ENCODE measurements around the gene PRR35.
A peak's percentile ranks its signal among the peaks of the same experiment; 100 is the strongest.
"Not testable (repeated sequence)": the region's sequence is repeated elsewhere in the genome, so short reads cannot be mapped to it uniquely, and the experiment has no call there.

The PRR35 gene

GRCh38 chr16:582614-583331 lies 22.6 kb downstream of the PRR35 start:
- DNase-seq, result no peak

DNA sequence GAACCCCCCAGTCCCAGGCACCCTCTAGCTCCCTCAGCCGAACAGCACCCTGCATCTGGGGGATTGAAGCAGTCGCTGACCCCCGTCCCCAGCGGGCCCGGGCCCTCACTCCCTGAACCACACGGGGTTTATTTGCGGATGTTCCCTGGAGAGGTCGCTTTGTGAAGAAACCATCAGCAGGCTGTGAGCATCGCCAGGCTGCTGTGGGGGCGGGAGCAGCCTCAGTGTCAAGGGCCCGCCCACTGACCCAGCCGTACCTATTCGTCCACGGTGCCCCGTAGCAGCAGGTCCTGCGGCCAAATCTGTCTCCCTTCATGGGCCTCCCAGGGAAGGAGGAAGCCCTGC lies 23.2 kb downstream of the PRR35 start:
- no peak for DNase-seq

DNA sequence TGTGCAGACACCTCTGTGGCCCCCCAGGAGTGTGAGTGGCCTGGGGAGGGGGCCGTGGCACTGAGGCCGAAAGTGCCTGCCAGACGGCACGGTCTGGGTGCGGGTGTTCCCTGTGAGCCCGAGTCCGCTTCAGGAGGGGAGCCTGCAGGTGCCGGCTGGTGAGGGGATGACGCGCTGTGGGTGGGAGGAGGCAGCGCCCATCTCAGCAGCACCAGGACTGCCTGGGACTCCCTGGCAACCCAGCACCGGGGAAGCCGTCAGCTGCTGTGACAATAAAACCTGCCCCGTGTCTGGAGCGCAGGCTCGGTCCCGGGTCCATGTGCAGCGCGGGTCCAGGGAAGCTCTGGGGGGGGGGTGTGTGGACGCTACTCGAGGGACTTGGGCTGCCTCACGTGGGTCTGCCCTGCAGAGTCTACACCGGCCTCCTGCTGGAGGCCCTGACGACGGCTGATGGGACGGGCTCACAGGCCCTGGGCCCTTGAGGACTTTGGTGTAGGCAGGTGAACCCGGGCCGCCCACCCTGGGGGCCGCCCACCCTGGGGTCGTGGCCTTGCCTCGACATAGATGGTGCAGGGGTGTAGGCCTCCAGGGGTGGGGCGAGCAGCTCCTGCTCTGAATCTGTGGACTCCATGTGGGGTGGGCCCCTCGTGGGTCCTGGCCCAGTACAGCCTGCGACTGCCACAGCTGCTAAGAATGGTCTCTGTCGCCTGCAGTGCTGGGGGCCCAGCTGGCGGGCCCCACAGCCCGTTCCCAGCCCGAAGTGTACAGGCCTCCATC lies 23.8 kb downstream of the PRR35 start:
- no peak for DNase-seq

- no peak for DNase-seq
Observed at GRCh38 chr16:585351-585750, 25.2 kb downstream of the PRR35 start.

DNA sequence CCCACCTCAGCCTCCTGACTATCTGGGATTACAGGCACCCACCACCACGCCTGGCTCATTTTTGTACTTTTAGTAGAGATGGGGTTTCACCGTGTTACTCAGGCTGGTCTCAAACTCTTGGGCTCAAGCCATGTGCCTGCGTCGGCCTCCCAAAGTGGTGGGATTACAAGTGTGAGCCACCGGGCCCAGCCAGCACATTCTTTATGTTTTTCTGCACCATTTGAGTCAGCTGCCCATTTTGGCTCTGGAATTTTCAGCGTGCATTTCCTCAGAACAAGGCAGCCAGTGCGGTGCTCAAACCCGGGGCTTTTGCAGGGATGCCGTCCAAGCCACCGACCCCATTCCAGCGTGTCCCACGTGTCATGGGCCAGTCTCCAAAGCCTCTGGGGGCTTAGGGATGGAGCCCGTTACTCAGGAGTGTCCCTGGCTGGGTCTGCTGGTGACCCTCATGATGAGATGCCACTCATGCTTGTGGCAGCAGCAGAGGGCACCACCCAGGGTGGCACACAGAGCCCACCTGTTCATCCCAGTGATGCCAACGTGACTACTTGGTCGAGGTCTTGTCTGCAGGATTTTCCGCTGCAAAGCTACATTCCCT lies 26.0 kb downstream of the PRR35 start:
- DNase-seq, result no peak

- DNase-seq, result no peak
Observed at GRCh38 chr16:586645-587590, 26.7 kb downstream of the PRR35 start.

DNA sequence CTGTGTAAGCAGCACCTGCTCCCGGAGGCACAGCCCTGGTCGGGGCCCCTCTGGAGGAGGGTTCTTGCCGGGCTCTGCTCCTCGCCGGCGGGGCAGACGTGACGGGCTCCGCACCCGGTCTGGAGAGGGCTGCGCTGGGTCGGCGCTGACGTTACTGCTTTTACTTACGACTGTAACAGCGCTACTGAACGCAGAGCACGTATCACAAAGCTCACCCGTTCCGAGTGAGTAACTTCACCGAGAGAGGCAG lies 28.4 kb downstream of the PRR35 start:
- peak; percentile 45 for DNase-seq

DNA sequence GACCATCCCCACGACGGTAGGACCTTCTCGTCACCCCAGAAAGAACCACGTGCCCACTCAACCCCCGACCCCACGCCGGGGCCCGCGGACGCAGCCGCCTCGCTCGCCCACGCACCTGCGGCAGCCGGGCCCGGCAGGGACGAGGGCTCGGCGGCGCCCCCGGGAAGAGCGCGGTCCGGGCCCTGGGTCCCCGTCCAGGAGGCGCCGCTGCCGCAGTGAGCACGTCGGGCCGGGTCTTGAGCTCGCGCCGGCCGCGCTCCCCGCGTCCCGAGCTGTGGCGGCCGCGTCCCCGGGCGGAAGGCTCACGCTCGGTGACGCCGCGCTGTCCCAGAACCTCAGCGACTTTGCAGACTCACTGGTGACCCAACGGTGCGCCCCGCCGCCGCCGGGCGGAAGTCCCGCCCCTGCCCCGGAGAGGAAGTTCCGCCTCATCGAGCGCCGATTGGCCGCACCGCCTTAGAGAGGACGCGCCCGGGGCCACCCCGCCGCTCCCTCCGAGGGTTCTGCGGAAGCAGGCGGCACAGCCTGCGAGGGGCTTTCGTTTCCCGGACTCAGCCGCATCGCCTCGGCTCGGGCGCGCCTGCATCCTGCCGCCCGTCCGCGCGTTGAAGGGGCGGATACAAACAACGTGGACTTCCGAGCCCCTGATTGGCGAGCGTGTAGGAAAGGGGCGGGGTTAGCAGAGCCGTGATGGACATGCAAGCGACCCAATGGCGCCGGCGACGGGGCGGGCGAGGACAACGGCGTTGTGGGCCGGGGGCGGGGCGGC lies 28.9 kb downstream of the PRR35 start:
- peak; percentile 97 for DNase-seq

GRCh38 chr16:589658-590187 lies 29.5 kb downstream of the PRR35 start, which contains the start of gene RAB40C:
TSS of gene RAB40C (plus strand) at chr16:590066. CDS start at chr16:590292, 226 bp downstream.
- peak; percentile 99 for DNase-seq

DNA sequence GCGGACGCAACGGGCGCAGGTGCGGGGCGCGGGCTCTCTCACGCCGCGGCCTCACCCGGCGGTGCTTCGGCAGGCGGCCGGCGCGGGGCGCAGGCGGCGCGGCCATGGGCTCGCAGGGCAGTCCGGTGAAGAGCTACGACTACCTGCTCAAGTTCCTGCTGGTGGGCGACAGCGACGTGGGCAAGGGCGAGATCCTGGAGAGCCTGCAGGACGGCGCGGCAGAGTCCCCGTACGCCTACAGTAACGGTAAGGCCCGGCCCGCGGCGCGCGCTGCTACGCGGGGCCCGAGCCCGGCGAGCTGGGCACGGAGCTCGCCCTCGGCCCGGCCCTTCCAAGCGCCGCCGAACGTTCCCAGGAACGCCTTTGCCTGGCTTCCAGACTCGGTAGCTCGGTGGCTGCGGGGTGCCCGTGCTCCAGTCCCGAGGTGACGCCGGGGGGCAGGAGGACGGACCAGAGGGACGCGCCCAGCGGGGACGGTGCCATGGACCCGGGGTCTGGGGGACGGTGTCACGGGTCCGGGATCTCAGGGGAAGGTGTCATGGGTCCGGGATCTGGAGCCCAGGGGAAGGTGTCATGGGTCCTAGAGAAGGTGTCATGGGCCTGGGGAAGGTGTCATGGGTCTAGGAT lies 30.1 kb downstream of the PRR35 start:
- no peak for DNase-seq

DNA sequence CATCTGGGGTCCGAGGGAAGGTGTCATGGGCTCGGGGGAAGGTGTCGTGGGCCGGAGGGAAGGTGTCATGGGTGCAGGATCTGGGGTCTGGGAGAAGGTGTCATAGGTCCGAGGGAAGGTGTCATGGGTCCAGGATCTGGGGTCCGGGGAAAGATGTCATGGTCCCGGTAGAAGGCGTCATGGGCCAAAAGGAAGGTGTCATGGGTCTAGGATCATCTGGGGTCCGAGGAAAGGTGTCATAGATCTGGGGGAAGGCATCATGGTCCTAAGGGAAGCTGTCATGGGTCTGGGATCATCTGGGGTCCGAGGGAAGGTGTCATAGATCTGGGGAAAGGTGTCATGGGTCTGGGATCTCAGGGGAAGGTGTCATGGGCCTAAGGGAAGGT lies 30.6 kb downstream of the PRR35 start:
- DNase-seq, result no peak

GRCh38 chr16:591231-591630 lies 31.0 kb downstream of the PRR35 start:
- no peak for DNase-seq

- DNase-seq, result no peak
Observed at GRCh38 chr16:591892-592517, 31.8 kb downstream of the PRR35 start.

DNA sequence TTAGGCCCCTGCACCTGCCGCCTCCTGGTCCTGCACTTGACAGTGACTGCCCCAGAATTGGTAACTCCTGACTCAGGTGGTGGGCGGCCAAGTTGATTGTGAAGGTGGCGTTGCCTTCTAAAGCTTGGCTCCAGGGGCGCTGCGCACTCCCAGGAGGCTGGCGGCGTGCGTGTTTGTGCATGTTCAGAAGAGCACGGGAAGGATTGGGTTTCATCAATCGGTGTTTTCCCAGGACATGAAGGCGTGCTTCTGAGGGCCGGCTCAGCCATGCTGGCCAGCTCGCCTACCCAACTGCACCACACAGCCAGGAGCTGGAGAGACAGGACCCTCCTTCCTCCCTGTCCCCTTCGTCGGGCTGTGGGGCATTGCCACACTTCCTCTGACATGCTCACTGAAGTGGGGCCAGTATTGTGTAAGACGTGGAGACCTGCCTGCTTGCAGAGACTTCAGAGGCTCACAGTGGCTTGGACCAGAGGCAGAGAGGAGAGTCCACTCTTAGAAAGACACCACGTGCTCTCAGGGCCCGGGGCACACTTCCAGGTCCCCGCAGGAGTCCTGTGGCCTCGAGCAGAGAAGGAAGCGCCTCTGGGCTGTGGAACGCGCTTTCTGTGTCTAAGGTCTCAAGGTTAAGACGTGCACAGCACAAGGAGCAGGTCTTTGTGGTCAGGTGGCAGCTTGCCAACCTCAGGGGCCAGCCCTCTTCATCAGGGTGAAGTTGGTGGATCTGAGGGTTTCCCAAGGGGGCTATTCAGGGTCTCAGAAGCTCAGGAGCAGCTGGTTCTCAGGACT lies 32.5 kb downstream of the PRR35 start:
- no peak for DNase-seq

DNA sequence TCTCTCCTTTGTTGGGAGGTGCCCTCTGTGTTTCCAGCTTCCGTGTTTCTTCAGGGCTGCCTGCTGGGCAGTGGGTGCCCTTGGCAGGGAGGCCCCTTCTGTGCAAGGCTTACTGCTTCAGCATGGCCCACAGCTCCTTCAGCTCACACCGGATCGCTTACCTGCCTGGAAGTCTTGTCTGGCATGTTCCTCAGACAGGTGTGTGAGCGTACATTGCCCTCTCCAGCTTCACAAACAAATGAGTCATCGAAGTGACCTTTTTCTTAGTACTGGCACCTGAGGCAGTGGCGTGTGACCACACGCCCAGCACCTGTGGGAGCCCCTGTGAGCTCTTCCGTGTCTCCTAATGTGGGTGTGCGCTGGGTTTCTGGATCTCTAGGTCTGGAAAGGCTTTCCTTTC lies 33.2 kb downstream of the PRR35 start:
- DNase-seq, result no peak

- DNase-seq, result no peak
Observed at GRCh38 chr16:593807-594206, 33.6 kb downstream of the PRR35 start.

- DNase-seq, result no peak
Observed at GRCh38 chr16:595094-595528, 34.9 kb downstream of the PRR35 start.

DNA sequence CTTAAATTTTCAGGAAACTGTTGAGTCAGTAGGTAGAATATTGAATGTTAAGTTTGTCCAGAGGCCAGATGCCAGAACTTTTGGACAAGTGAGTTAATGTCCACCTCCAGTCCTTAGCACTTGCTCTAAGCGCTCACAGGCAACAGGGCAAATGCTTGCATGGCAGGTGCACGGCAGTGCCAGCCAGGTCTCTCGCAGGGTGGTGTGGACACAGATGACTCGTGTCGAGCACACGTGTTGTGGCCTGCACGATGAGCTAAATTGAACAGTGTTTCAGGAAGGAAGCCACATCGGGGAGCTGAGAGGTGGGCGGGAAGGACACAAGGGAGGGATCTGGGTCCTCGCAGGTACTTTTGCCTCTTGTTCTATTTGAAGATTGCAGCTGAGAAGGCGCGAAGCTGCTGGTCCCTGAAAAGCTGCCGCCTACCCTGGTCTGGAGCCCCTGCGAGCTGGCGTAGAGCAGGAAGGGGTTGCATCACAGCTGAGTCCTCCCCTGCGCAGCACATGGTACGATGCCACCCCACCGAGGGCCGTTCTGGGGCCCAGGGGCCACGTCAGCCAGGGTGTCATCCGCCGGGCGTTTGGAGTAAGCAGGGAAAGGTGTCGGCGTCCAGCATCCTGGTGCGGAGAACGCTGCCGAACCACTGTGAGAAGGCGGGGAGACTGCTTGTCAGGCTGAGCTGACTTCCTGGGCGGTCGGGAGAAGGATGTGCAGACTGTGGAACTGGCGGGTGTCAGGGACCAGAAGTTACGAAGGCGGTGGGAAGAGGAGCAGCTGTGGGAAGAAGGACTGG lies 35.9 kb downstream of the PRR35 start:
- DNase-seq, result no peak

DNA sequence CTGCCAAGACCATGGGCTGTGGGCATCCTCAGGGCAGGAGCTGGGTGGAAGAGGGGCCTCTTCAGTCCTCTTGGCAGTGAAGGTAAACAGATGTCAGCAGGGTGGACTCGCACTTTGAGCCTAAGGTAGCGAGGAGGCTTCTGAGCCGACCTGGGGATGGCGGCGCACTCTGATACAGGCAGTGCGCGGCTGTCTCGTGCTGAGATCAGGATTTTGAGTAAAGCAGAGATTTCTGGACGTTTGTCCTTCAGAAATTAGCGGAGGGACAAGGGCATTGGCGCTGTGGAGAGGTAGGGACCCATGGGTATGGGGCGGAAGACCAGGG lies 36.5 kb downstream of the PRR35 start:
- DNase-seq, result no peak

GRCh38 chr16:597655-598054 lies 37.5 kb downstream of the PRR35 start:
- not testable (repeated sequence) for DNase-seq
